HG03108 (cell line): ENCODE measurements around the gene ACSL4.
A peak's percentile ranks its signal among the peaks of the same experiment; 100 is the strongest.
"Not testable (repeated sequence)": the region's sequence is repeated elsewhere in the genome, so short reads cannot be mapped to it uniquely, and the experiment has no call there.

Experiments
- ATAC-seq: cut with Tn5 transposase; IDR thresholded peaks from one replicate; pipeline ENCODE4 v1.9.1; 2021; ENCODE audit warnings: moderate library complexity; ENCODE audit not compliant: unreplicated experiment

The ACSL4 gene

DNA sequence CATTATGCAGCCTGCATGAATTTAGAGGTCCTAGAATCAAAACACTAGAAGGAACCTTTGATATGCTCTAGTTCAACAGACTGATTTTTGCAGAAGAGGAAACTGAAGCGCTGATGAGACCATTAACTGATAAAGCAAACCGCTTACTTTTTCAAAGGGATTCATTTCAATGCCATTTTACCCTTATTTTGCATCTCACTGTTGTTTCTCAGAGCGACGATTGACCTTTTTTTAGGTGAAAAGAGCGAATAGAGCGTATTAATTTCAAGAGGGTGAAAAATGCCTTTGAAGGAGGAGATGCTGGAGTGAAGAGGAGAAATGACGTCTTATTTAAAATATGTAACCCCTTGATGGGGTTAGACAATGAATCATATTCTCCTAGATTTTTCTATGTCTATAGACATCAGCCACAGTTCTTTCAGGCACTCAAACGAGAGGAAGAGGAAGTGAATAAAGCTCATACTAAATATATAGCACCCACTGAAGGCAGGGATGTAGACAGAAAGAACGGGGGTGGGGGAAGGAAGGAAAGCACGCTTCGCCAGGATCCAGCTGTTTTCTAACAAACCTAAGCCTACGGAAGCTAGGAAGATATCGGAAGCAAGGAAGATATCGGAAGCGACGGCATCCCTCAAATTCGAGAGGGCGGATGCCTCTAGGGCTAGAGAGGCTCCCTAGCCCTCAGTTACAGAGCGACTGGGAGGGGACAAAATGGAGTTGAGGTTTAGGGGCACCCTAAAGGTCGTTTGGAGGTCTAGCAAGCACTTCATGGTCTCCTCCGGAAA lies 848 bp downstream of the ACSL4 start:
- peak; percentile 26 for ATAC-seq

DNA sequence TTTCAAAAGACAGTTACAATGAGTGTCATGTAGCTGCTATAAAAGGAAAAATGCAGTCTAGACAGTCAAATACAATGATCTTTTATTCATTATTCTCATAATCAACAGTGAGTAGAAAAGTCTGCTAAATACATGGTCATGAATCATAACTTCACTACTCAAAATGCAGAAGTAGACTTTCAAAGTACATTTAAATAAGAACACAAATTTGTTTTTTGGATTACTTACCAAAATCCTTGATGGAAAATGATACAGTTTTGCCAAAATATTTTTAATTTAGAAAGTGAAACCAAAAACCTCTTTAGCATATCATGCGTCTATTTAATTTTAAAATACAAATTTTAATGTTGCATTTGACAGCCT lies 4.9 kb downstream of the ACSL4 start:
- ATAC-seq = no peak

DNA sequence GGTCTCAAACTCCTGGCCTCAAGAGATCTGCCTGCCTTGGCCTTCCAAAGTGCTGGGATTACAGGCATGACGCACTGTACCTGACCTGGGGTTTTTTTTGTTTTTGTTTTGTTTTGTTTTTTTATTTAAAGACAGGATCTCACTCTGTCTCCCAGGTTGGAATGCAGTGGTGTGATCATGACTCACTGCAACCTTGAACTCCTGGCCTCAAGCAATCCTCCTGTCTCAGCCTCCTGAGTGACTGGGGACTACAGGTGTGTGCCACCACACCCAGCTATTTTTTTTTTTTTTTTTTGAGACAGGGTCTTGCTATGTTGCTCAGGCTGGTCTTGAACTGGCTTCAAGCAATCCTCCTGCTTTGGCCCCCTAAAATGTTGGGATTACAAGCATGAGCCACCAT lies 8.1 kb downstream of the ACSL4 start:
- ATAC-seq = not testable (repeated sequence)

DNA sequence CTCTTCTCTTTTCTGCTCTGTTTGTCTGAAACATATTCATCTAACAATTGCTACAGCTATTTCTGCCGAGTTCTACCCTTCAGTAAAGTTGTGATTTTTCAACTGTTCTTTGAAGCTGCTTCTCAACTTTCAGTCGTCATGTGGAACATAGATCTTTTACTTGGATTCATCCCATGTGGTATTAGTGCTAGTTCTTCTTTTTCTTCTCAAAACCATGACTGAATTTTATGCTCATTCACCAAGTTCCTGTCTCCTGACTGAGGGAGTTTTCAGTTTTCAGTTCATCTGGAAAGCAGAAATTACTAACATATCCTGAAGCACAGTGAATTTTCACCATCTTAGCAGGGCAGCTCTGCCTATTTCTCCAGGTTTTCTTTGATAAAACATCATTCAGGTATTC lies 12.1 kb downstream of the ACSL4 start:
- ATAC-seq = no peak

DNA sequence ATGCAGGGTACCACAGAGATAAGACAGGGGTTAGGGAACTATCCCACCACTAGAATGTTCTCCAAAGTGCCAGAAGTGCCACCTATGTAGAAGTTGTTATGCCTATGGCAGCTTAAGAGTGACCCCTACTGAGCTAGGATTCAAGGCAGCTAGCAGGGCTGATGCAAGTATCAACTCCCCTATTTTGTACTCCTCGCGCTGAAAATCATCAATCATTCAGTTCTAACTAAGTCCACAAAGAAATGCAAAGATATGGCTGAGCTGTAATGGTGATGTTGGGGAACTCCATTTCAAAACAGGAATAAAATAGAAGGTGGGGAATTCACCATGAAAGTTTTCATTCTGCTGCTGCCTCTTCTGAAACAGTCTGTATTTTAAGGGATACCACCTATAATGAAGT lies 13.8 kb downstream of the ACSL4 start:
- ATAC-seq = no peak

DNA sequence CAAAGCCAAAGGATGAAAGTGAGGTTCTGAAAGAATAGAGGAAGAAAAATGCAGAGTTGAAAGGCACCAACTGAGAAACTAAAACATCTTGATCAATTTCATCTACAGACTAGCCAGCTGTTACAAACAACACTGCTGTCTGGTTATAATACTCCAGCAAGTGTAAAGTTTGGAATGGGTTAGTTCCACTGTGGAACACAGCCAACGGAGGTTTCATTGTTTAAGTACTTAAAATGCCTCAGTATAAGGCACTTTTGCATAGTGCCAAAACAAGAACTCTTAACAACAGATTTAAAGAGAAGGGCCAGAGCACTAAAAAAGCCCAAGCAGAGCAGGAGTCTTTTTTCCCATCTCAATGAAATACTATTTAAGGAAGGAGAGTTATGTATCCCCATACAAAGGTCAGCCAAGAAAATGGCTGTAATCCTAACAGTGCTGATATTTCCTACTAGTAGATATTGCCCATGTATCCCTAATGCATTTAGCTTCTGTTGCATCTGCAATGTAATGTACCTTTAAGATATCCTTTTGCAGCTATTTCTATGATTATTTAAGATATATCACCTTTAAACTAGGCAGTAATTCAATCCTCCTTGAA lies 16.5 kb downstream of the ACSL4 start:
- no peak for ATAC-seq

DNA sequence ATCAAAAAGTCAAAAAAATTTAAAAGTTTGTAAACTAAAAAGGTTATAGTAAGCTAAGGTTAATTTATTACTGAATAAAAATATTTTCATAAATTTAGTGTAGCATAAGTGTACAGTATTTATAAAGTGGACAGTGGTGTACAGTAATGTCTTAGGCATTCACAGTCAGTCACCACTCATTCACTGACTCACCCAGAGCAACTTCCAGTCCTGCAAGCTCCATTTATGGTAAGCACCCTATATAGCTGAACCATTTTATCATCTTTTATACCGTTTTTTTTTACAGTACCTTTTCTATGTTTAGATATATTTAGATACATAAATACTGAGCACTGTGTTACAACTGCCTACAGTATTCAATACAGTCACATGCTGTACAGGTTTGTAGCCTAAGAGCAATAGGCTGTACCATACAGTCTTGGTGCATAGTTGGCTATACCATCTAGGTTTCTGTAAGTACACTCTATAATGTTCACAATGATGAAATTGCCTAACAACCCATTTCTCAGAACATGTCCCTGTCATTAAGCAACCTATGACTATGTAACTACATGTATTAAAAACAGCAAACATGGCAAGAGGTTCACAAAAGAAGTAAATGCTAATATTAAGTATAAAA lies 18.6 kb downstream of the ACSL4 start:
- no peak for ATAC-seq

DNA sequence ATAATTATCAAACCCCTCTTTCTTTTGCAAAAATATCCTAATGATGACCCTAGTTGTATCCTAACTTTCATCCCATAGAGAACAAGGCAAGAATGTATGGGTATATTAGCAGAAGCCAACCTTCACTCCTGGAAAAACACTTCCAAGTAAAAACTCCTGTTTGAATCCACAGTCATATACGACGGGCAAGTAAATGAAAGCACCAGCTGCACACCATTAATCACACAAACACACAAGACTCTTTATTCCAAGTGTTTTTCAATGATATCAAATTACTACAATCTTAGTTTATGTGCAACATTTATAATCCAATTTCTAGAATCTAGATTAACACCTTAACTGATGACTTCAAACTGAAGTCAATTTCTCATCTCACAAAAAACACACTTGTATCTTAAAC lies 22.9 kb downstream of the ACSL4 start:
- ATAC-seq = no peak

DNA sequence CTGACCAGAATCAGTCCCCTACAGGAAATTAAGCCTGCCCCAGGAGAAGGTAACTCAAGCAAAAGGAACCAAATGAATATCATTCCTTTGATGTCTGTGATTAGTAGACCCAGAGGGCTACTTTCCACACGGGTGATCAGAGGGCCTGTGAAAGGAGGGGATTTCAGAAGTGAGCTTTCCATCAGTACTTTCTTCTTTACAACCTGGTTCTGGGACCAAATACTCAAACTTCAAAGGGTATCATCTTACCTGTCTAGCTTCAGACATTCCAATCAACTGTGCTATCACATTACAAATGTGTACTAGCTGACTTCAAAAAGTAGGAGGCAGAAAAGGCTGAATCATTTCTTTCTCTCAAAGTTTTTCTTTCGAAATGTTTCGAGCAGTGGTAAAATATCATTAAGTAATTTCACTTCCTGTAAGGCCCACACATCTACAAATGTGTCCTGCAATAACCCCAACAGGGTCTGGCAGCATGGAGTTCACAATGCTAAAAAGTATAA lies 23.9 kb downstream of the ACSL4 start:
- ATAC-seq = peak; percentile 56

DNA sequence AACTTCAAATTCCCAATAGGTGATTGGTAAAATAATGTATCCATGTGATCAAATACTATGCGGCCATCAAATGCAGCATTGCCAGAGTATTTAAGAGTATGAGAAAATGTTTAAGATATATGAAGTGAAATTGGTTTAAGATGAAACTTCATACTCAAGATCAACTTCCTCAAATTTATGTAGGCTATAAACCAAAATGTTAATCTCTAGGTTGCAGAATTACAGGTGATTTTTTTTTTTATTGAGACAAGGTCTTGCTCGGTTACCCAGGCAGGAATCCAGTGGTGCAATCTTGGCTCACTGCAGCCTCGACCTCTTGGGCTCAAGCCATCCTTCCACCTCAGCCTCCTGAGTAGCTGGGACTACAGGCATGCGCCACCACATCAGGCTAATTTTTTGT lies 25.3 kb downstream of the ACSL4 start:
- ATAC-seq = no peak

DNA sequence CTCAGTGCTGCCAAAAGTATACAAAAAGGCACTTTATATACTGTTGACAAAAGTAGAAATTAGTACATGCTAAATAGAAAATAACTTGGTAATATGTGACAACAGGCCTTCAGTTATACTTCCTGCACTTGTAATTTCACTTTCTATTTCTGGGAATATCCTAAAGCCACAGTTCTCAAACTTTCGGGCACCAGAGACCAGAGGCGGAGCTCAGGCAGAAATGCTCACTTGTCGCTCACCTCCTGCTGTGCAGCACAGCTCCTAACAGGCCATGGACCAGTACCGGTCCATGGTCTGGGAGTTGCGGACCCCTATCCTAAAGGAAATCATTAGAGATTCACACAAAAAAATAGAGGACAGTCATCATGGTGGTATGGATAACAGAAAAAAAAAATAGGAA lies 25.7 kb downstream of the ACSL4 start:
- no peak for ATAC-seq

DNA sequence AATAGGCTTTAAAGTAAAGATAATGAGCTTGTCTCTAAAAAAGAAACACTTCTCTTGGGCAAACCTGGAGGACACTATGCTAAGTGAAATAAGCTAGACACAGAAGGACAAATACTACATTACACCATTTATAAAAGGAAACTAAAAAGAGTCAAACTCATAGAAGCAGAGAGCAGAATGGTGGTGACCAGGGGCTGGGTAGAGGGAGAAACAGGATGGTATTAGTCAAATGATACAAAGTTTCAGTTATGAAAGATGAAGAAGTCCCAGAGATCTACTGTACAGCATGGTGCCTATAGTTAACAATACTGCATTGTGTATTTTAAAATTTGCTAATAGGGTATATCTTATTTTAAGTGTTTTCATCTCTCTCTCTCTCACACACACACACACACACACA lies 28.5 kb downstream of the ACSL4 start:
- peak; percentile 62 for ATAC-seq

DNA sequence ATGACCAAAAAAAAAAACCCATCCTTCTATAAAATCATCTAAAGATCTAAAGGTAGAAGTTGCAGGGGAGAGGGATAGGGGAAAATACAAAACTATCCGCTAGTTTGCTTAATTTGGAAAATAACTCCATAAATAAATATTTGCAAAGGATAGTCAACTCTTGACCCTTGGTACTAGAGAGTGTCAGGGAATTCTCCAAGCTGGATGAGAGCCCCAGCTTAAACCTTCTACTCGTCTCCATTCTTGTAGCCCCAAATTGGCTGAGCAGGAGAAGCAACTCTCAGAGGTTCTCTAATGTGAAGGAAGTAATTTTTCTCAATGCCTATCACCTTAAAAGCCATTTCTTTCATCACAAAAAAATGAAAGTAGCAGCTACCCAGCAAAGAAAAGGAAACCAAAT lies 35.2 kb downstream of the ACSL4 start:
- no peak for ATAC-seq

DNA sequence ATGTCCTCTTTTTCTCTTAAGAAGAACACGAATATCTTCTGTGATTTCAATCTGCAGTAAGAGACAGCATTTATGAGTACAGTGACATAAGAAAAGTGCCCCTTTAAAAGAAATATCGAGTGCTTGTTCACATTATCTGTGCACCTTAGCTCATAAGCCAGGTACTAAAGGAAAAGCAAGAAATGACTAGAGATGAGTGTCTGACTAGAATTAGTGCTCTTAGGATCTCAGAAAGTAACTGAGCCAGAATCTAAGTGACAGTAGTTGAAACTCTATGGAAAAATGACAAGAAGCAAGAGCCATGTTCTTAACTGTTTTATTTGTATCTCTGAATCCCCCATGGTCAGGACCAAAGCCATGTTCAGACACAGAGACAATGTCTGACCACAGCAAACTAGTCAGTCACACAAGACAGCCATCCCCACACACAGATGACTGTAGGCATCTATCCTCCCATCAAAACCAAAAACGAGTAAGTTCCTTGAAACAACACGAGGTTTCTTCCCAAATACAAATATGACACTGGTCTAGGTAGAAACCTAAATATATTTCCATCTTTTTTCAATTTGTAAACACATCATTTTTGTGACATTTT lies 36.8 kb downstream of the ACSL4 start:
- no peak for ATAC-seq

DNA sequence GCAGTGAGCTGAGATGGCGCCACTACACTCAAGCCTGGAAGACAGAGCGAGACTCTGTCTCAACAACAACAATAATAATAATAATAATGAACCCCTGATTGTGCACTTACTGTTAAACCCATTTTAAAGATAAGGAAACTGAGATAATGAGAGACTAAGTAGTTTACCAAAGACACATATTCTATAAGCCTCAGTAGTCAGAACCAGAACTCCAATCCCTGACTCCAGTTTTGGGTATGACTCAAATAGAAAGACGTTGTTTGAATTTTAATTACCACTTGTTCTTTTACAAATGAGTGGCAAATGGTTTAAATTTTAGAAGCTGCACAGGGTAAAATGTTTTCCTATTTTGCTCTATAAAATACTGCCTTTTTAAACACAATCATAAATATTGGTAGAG lies 37.4 kb downstream of the ACSL4 start:
- no peak for ATAC-seq

DNA sequence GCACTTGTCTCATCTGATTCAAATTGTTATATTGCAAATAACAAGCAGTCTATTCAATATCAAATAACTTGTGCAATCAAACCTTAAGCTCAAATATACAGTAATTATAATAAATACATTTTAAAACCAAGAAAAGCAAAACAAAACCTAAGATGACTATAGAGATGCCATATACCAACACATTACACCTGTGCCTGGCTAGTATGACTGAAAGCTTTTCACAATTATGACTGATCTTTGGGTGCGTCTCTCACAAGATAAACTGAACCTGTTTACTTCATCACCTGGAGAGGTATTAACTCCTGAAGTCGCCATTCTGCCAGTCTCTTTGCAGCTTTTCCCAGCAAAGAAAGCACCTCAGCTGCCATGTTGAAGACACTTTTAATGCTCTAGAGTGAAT lies 41.3 kb downstream of the ACSL4 start:
- no peak for ATAC-seq

DNA sequence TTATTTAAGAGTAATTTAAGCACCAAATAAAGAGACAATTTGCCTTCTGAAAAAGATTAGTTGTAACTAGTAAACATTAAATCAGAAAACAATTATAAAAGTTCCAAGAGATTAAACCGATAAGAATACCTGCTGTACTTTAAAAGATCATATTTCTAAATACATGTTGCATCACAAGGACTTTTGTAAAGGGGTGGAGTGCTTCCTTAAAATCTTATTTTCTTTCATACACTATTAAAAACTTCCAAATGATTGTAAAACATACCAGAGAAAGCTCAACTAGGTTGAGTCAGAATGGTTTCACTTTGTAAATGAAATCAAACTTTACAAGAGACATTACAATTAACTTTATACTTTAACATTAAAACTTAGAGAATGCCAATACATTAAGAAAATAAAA lies 41.8 kb downstream of the ACSL4 start:
- no peak for ATAC-seq

DNA sequence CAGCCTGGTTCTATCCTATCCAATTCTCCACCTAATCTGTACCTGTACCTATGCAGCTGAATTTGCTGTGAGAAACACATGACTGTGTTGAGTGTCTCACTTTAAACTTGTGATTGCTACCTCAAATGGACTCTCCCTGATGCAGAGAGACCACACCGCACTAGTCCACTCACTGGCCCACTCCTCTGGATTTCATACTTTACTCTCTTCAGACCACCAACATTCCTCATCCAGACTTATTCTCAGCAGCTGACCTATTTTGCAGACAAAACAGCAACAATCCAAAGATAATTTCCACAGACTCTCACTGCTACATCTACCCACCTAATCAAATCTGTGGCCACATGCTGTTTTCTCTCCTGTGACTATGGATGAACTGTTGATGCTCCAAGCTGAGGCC lies 45.2 kb downstream of the ACSL4 start:
- ATAC-seq = no peak

DNA sequence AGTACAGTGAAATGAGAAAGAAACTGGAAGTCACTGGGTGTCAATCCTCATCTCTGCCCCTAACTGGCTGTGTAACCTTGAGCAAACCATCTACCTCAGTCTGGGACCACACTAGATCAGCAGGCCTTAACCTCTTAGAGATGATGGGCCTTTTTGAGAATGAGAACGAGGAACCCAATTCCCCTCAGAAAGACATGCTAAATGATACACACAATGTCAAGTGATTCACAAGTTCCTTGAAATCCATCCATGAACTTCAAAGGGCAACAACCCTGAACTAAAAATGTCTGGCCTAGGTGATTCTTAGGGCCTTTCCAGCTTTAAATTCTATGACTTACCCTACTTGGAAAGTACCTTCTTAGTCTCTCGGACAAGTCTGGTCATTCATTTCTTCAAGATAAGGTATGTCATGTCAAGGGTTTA lies 47.4 kb downstream of the ACSL4 start:
- no peak for ATAC-seq

DNA sequence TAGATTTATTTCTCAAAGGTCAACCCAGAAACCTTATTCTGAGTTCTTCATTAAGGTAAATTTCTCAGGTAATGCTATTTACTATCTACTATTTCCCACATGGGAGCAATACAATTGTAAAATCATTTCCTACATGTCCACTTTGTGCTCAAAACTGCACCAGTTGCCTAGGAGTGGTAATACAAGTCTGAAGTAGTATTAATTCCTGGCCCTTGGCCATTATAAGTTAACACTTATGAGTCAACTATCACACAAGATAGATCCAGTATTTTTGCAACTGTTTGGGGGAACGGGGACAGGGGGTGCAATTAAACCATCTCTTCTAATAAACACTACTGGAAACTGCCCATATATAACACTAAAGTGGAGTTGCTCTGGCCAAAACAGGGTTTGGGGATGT lies 48.9 kb downstream of the ACSL4 start:
- no peak for ATAC-seq

DNA sequence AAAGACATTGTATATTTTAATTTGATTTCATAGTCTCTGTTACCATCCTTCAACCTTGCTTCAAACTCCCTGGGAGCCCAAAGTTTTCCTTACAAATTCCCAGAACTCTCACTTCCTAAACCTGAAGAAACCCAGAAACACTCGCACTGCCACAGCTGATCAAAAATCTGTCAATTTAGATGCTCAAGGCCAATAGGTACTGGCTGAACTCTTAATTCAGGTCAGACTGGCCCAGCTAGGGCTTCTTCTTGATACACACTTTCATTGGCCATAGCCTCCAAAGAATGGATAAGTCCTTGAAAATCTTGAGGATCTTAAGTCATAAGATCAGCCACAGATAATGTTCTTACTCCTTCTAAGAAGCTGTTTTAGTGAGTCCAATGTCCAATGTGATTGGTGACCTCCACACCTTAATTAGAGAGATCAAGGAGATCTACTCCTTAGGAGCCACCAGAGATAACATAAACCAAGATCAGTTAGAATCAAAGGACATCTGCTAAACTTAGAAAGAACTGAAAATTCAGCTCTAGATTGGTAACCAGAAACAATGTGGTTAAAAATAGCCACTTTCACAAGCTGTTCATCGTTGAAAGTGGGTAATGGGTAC lies 51.5 kb downstream of the ACSL4 start:
- no peak for ATAC-seq

DNA sequence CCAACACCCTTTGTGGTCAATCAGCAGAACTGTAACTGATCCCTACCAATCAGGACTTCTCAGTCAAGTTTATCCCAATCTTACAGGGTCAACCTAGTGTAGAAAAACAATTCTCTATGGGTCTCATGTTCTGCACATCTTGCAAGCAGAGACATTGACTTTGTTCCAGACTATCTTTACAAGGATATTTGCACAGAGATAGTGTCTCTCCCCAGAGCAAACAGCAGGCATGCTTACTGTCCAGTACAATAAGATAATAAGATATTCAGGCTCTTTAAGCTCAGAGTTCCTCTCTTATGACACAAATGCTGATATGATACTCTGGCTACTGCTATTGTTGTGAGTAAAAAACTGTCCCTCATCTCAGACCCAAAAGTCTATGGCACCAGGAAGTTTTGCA lies 53.2 kb downstream of the ACSL4 start:
- no peak for ATAC-seq
